ENCODE results near the gene ARPIN. TPM values are rescaled to one million over a fixed set of nuclear protein-coding genes. Genes with fewer than 3 reads are reported as not detected.
A peak's percentile ranks its signal among the peaks of the same experiment; 100 is the strongest.

The ARPIN gene
- total RNA-seq, 2 experiments from 2014 or later: not detected

DNA sequence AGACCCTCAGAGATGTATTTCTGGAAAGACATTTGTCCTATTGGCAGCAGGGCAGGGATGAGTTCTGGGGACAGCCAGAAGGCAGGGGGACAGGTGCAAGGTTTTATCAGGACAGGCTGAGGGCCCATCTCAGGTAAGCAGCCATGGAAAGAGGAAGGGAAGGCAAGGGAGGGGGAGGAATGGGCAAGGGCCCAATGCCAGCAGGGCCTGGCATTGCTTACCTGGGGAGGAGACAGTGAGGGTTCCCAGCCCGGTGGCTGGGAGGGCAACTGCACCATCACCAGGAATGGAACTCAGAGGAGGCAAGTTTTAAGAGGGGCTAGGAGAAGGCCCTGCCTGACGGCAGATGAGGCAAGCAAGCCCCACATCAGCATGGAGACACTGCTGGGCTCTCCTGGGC is 3.1 kb downstream of the ARPIN start:
- ATAC-seq: no peak
- Mint-ChIP-seq H3K27me3 (ENCODE audit: low read depth) (peaks cover 41% of the 10 kb centered on the region), H3K9me3 (ENCODE audit: insufficient read depth) (no peaks in the 10 kb centered on the region), H3K27ac (peak overlapping the region; percentile 6), H3K4me1 (ENCODE audit: low read depth) (no peaks in the 10 kb centered on the region), H3K4me3 (no peak overlapping the region), H3K36me3 (ENCODE audit: low read depth) (no peaks in the 10 kb centered on the region)
- no peak for DNase-seq
- ChIA-PET POLR2A (no interaction called here), CTCF (interaction anchor here (0.9 kb wide), 1 partner anchor 11 kb away, joined by 3 read pairs; no protein-coding TSS in a partner anchor)

DNA sequence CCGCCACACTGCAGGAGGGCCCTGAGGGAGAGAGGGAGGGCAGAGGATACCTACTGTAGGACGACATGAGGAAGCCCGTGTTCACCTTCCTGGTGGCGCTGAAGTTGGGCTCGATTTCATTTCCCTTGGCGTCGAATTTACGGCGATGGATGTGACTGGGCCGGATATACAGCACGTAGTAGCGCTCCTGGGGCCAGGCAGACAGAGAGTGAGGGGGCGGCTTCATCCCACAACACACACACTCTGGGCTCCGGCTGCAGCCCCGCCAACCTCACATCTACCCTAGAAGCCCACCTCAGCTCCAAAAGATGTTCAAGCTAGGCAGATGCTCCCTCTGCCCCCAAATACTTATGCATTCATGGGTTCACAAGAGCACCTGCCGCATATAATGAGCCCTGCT is 4.5 kb downstream of the ARPIN start:
- H3K4me1 Mint-ChIP-seq (ENCODE audit: low read depth): no peaks in the 10 kb centered on the region

DNA sequence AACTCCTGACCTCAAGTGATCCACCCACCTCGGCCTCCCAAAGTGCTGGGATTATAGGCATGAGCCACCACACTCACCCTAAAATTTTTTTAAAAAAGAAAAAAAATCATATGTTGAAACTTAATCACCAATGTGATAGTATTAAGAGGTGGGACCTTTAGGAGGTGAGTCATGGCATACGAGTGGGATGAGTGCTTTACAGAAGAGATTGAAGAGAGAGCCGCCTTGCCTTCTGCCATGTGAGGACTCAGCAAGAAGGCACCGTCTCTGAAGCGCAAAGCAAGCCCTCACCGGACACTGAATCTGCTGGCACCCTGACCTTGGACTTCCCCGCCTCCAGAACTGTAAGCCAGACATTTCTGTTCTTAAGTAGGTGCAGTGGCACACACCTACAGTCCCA is 5.5 kb downstream of the ARPIN start:
- Mint-ChIP-seq H3K4me1 (ENCODE audit: low read depth) (no peaks in the 10 kb centered on the region), H3K27me3 (ENCODE audit: low read depth) (peaks cover 28% of the 10 kb centered on the region), H3K27ac (no peak overlapping the region), H3K9me3 (ENCODE audit: insufficient read depth) (no peaks in the 10 kb centered on the region), H3K36me3 (ENCODE audit: low read depth) (no peaks in the 10 kb centered on the region), H3K4me3 (no peak overlapping the region)
- CTCF ChIA-PET: no interaction called here
- DNase-seq: no peak
- no peak for ATAC-seq
- POLR2A ChIA-PET: no interaction called here

More for the DNA sequence above, 4.5 kb downstream of the ARPIN start:
- ATAC-seq (no peak), DNase-seq (no peak)
- Mint-ChIP-seq H3K27ac (no peak overlapping the region), H3K4me3 (no peak overlapping the region), H3K36me3 (ENCODE audit: low read depth) (no peaks in the 10 kb centered on the region), H3K27me3 (ENCODE audit: low read depth) (peaks cover 32% of the 10 kb centered on the region), H3K9me3 (ENCODE audit: insufficient read depth) (no peaks in the 10 kb centered on the region)
- ChIA-PET CTCF (no interaction called here), POLR2A (no interaction called here)

DNA sequence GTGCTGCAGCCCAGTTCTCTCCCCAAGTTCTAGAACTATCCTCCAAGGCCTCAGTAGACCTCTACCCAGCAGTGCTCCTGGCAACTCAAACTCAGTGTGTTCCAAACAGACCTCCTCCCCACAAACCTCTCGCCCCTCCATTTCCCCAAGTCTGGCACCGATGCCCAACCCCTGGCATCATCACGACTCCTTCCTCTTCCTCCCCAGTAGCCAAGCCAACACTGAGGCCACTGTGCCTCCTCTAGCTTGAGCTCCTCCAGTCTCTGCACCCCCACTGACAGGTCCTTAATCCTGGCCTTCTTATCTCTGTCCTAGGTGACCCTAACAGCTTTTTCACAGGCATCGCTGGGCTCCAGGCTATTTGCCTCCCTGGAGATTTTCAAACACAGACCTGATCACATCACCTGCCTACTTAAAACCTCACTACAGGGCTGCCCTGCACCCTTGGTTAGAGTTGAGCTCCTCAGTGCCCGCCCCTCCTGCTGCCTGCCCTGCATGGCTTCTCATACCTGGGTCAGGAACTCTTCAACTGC is 6.8 kb downstream of the ARPIN start:
- Mint-ChIP-seq H3K36me3 (ENCODE audit: low read depth) (no peaks in the 10 kb centered on the region), H3K27ac (no peak overlapping the region), H3K27me3 (ENCODE audit: low read depth) (peaks cover 17% of the 10 kb centered on the region), H3K4me3 (no peak overlapping the region), H3K9me3 (ENCODE audit: insufficient read depth) (no peaks in the 10 kb centered on the region), H3K4me1 (ENCODE audit: low read depth) (no peaks in the 10 kb centered on the region)
- DNase-seq (no peak), ATAC-seq (no peak)
- CTCF ChIA-PET: interaction anchor here (0.9 kb wide), 1 partner anchor 18 kb away, joined by 3 read pairs; no protein-coding TSS in a partner anchor
- POLR2A ChIA-PET: interaction anchor here (1.0 to 1.7 kb wide), 2 partner anchors 12 to 96 kb away, joined by 3 to 8 read pairs; partner anchors contain the start of gene AP3S2

DNA sequence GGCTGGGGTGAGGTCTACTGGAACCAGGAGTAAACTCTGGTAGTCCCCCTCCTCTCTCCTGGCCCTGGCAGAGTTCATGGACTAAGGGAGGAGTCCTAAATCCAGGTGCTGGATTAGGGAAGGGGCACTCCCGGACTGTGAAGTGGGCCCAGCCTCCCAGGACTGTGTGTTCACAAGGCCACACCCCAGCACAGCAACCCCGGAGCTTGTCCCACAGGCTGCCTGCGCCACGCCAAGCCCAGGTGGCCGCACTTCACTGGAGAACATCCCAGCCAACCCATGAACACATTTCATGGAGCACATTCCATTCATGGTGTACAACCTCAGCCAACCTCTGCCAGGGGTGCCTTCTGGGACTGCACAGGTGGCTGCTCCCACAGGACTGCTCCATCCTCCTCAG is 8.2 kb downstream of the ARPIN start:
- Mint-ChIP-seq H3K27ac (no peak overlapping the region), H3K9me3 (ENCODE audit: insufficient read depth) (no peaks in the 10 kb centered on the region), H3K4me1 (ENCODE audit: low read depth) (no peaks in the 10 kb centered on the region), H3K4me3 (no peak overlapping the region), H3K27me3 (ENCODE audit: low read depth) (peaks cover 8% of the 10 kb centered on the region), H3K36me3 (ENCODE audit: low read depth) (no peaks in the 10 kb centered on the region)
- DNase-seq (no peak), ATAC-seq (no peak)
- CTCF ChIA-PET: interaction anchor here (1.3 kb wide), 1 partner anchor 164 kb away, joined by 3 read pairs; no protein-coding TSS in a partner anchor
- POLR2A ChIA-PET: interaction anchor here (1.0 kb wide), 1 partner anchor 98 kb away, joined by 3 read pairs; no protein-coding TSS in a partner anchor

DNA sequence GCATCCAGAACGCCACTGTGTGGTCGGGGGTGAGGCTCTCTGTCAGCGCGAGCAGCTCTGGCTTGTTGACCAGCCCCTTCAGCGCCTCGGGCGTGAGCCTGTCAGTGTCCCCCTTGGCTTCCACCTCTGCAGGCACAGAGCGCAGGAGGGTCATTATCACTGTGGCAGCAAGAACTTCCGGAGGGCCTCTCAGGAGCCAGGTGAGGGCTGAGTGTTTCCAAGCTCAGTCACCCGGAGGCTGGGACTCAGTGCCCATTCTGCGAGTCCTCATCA is 9.0 kb downstream of the ARPIN start:
- Mint-ChIP-seq H3K4me1 (ENCODE audit: low read depth) (no peaks in the 10 kb centered on the region), H3K4me3 (no peak overlapping the region), H3K27me3 (ENCODE audit: low read depth) (peaks cover 3% of the 10 kb centered on the region), H3K9me3 (ENCODE audit: insufficient read depth) (no peaks in the 10 kb centered on the region), H3K36me3 (ENCODE audit: low read depth) (no peaks in the 10 kb centered on the region), H3K27ac (no peak overlapping the region)
- CTCF ChIA-PET: interaction anchor here (1.3 kb wide), 1 partner anchor 164 kb away, joined by 3 read pairs; no protein-coding TSS in a partner anchor
- no peak for DNase-seq
- POLR2A ChIA-PET: interaction anchor here (1.9 kb wide), 1 partner anchor 10 kb away, joined by 5 read pairs; the partner anchor contains the start of gene AP3S2
- ATAC-seq: no peak

DNA sequence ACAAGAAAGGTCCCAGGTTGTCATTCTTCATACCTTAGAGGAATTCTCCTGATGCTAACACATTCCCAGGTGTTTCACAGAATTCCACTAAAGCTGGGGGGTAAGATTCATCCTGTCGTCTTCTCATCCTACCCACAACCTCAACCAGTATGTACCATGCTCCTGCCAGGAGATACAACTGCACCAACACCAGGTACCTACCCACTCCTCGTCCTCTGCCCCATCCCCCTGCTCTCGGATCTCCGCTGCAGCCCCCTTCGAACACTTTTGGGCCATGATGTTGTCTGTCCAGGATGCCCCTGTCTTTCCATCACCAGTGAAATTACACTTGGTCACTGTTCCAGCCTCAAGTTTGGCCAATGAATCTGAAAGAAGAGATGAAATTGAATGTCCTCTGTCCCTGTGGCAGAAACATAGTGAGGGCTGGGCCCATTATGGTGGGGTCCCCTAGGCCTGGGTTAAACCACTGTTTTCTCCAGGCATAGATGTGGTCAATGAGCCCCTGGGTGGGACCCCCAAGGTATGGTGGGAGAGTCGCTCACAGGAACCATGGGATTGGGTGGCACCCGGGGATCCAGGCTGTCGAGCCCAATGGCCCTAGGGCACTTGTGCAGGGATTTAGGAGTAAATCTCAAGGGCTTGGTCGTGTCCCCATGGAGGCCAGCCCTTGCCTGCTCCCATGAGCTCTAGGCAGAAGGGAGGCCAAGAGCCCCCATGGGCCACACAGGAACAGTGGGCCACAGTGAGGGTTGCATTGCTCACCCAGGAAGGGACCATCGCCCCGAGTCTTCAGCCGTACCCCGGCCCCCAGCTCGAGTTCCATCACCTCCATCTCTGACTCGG is 9.5 kb downstream of the ARPIN start:
- no peak for ATAC-seq
- no peak overlapping the region for H3K27ac Mint-ChIP-seq
- DNase-seq: no peak
- H3K4me3 Mint-ChIP-seq: no peak overlapping the region
- ChIA-PET POLR2A (interaction anchor here (1.9 kb wide), 1 partner anchor 9 kb away, joined by 5 read pairs; the partner anchor contains the start of gene AP3S2), CTCF (interaction anchor here (1.3 kb wide), 1 partner anchor 163 kb away, joined by 3 read pairs; no protein-coding TSS in a partner anchor)
- H3K27me3 Mint-ChIP-seq (ENCODE audit: low read depth): peaks cover 3% of the 10 kb centered on the region
- H3K36me3 Mint-ChIP-seq (ENCODE audit: low read depth): no peaks in the 10 kb centered on the region
- no peaks in the 10 kb centered on the region for H3K9me3 Mint-ChIP-seq (ENCODE audit: insufficient read depth)
- no peaks in the 10 kb centered on the region for H3K4me1 Mint-ChIP-seq (ENCODE audit: low read depth)

DNA sequence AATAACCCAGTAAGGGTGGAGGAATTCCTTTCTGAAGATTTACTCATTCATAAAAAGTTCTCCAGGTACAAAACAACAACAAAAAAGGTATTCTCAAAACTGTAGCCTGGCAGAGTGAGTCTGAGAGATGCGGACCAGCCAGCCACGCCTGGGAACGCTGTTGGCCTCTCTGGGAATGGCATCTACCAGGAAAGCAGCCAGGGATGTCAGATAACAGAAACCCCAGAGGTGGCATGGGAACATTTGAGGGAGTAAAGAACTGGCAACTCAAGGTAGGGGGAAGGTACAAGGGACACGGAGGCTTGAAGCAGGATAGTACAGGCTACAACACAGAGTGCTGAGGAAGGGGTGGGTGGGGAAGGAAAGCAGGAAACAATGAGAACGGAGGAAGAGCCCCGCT is 11.9 kb downstream of the ARPIN start:
- ATAC-seq (no peak), DNase-seq (no peak)
- no peak overlapping the region for H3K4me3 Mint-ChIP-seq
- H3K9me3 Mint-ChIP-seq (ENCODE audit: insufficient read depth): no peaks in the 10 kb centered on the region
- POLR2A ChIA-PET: no interaction called here
- no peak overlapping the region for H3K27ac Mint-ChIP-seq
- H3K4me1 Mint-ChIP-seq (ENCODE audit: low read depth): no peaks in the 10 kb centered on the region
- CTCF ChIA-PET: interaction anchor here (4.8 kb wide), 1 partner anchor 170 kb away, joined by 40 read pairs; no protein-coding TSS in a partner anchor
- H3K27me3 Mint-ChIP-seq (ENCODE audit: low read depth): peaks cover 3% of the 10 kb centered on the region
- H3K36me3 Mint-ChIP-seq (ENCODE audit: low read depth): no peaks in the 10 kb centered on the region

DNA sequence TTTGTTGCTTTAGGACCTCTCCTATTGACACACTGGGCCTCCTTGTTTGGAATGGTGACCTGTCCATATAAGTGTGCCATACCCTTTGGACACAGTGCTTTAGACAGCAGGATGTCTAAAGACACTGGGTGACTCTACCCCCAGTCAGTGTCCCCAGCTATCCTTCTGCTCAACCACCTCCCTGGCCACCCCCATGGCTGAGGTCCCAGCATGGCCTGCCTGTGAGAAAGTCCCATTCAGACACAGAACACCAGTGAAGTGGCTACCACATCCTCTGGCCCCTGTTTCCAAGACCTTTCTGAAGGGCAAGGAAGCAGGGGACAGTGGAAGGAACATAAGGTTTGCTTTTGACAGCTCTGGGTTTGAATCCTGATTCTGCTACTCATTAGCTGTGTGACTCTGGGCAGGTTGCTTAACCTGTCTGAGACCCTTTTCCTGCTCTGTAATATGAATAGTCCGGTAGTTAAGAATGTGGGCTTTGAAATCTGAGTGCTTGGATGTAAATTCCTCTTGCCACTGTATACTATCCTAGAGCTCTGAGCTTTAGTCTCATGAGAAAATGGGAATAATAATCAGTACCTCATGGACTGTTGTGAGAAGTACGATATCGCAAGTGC is 12.7 kb downstream of the ARPIN start:
- no peak for DNase-seq
- H3K36me3 Mint-ChIP-seq (ENCODE audit: low read depth): no peaks in the 10 kb centered on the region
- ChIA-PET POLR2A (interaction anchor here (0.6 kb wide), 1 partner anchor 34 kb away, joined by 4 read pairs; no protein-coding TSS in a partner anchor), CTCF (interaction anchor here (0.9 to 4.8 kb wide), 6 partner anchors 25 to 185 kb away, joined by 3 to 40 read pairs (median 4); no protein-coding TSS in a partner anchor)
- H3K27me3 Mint-ChIP-seq (ENCODE audit: low read depth): peaks cover 5% of the 10 kb centered on the region
- H3K4me1 Mint-ChIP-seq (ENCODE audit: low read depth): peaks cover 3% of the 10 kb centered on the region
- no peak for ATAC-seq
- no peaks in the 10 kb centered on the region for H3K9me3 Mint-ChIP-seq (ENCODE audit: insufficient read depth)
- H3K27ac Mint-ChIP-seq: no peak overlapping the region
- H3K4me3 Mint-ChIP-seq: no peak overlapping the region

DNA sequence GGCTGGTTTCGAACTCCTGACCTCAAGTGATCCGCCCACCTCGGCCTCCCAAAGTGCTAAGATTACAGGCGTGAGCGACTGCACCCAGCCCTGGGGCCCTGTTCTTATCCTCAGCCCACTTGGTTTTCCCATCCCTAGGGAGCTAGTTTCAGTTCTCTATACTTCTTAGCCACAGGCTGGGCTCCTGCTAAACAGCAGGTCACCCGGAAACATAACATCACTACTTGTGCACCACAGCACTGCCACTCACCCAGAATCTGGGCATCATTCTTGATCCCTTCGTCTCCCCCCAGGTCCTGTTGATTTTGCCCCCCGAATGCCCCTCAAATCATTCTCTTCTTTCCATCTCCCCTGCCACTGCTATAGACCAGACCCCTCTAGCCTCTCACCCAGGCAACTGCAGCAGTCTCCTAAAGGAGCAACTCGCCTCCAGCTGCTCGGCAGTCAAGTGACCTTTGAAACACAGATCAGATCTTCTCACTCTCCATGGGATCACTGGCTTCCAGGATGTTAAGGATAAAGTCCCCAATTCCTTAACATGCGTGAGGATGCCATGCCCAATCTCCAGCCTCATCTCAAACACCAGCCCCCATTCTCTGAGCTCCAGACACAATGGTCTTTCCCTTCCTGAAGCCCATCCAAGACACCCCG is 13.3 kb downstream of the ARPIN start:
- Mint-ChIP-seq H3K36me3 (ENCODE audit: low read depth) (no peaks in the 10 kb centered on the region), H3K27ac (no peak overlapping the region), H3K4me3 (no peak overlapping the region), H3K9me3 (ENCODE audit: insufficient read depth) (no peaks in the 10 kb centered on the region), H3K27me3 (ENCODE audit: low read depth) (peaks cover 5% of the 10 kb centered on the region), H3K4me1 (ENCODE audit: low read depth) (peaks cover 8% of the 10 kb centered on the region)
- DNase-seq (no peak), ATAC-seq (no peak)
- CTCF ChIA-PET: interaction anchor here (0.9 to 4.8 kb wide), 13 partner anchors 9 to 186 kb away, joined by 3 to 40 read pairs (median 4); no protein-coding TSS in a partner anchor
- POLR2A ChIA-PET: no interaction called here

DNA sequence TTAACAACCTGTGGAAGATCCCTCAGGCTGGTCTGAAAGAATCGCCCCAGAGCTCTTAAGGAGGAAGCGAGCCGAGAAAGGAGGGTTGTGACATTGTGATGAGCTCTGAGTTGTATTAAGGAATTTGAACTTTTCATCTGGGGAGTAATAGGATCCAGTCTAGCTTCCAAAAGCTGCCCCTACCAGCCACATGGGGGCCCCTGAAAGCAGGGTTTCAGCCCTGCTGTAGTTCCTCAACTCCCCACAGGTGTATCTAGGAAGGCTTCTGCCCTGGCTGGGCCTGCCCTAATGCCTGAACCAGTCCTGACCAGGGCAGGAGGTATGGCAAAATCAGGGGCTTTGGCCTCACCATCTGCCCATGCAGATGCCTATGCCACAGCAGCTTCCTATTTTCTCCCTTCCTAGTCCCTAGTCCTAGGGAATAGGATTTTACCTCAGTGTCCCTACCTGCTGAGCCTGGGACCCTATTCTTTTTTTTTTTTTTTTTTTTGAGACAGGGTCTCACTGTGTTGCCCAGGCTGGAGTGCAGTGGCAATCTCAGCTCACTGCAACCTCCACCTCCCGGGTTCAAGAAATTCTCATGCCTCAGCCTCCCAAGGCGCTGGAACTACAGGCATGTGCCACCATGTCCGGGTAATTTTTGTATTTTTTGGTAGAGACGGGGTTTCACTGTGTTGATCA is 14.0 kb downstream of the ARPIN start:
- POLR2A ChIA-PET: interaction anchor here (0.7 to 1.0 kb wide), 2 partner anchors 161 to 171 kb away, joined by 3 to 4 read pairs; no protein-coding TSS in a partner anchor

More for the DNA sequence above, 14.0 kb downstream of the ARPIN start:
- peak; percentile 68 for DNase-seq
- peaks cover 12% of the 10 kb centered on the region for H3K4me1 Mint-ChIP-seq (ENCODE audit: low read depth)
- no peak overlapping the region for H3K27ac Mint-ChIP-seq
- no peaks in the 10 kb centered on the region for H3K36me3 Mint-ChIP-seq (ENCODE audit: low read depth)
- no peak overlapping the region for H3K4me3 Mint-ChIP-seq
- ATAC-seq: peak; percentile 56
- no peaks in the 10 kb centered on the region for H3K9me3 Mint-ChIP-seq (ENCODE audit: insufficient read depth)
- CTCF ChIA-PET: interaction anchor here (0.6 to 4.8 kb wide), 34 partner anchors 9 to 333 kb away, joined by 3 to 40 read pairs (median 4); partner anchors contain the start of gene ZNF710
- peaks cover 5% of the 10 kb centered on the region for H3K27me3 Mint-ChIP-seq (ENCODE audit: low read depth)
